ENCODE results near the gene TPO. TPM values are rescaled to one million over a fixed set of nuclear protein-coding genes. Genes with fewer than 3 reads are reported as not detected.

The TPO gene
- total and polyA plus RNA-seq, 11 donors = 3.0 to 13.8 (median 8.4) TPM

DNA sequence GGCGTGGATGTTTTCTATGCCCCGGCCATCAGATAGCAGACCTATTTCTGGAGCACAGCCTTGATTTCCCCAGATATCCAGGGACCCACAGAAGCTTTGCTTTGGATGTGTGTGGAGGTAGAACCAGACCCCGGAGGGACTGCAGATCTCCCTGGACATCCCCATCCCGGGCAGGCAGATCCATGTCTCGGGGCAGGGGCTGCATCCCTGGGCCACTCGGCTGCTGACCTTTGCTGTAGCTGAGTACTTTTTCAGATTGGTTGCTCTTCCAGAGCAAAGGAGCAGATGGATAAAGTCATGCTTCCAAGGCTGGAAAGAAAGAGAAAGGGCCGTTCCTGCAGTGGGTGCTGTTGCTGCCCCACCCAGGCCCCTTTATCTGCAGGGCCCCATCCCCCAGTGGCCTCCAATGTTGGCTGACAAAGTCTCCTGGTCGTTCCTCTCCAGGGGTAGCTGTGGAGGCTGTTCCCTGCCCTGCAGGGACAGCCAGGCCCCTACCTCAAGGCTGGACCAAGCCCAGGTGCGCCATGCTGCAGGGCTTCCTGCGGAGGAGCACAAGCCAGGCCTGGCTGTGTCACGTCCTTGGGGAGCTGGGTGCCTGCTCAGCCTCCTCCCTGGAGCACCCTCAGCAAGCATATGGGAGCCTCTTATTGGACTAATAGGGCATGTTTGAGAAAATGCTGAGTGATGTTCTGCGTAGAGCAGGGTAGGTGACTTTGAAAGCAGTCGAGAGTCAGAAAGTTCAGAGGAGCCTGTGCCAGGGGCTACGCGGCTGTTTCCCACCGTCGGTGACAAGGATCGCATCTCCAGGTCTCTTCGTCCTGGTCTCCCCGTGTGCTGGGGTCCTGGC lies 68.4 kb downstream of the TPO start:
- intact Hi-C loops (cut with DNase I) = no loop called here
- Histone ChIP-seq H3K4me1 (no peaks in the 10 kb centered on the region), H3K4me3 (no peak overlapping the region), H3K36me3 (peaks cover 0 to 10% (median 0%) of the 10 kb centered on the region in 9 donors), H3K27ac (no peak overlapping the region), H3K27me3 (peaks cover 0 to 7% (median 0%) of the 10 kb centered on the region in 9 donors), H3K9me3 (no peaks in the 10 kb centered on the region)
- WGBS, 4 donors = 85 to 89% (median 87%) methylated on average over 18 to 20 of the region's 20 CpGs
- peak in 1 of 5 donors; percentile 47 for DNase-seq
- TF ChIP-seq POLR2A (IDR thresholded peaks at IDR 0.05) = no peak
- TF ChIP-seq, protein P1, sequence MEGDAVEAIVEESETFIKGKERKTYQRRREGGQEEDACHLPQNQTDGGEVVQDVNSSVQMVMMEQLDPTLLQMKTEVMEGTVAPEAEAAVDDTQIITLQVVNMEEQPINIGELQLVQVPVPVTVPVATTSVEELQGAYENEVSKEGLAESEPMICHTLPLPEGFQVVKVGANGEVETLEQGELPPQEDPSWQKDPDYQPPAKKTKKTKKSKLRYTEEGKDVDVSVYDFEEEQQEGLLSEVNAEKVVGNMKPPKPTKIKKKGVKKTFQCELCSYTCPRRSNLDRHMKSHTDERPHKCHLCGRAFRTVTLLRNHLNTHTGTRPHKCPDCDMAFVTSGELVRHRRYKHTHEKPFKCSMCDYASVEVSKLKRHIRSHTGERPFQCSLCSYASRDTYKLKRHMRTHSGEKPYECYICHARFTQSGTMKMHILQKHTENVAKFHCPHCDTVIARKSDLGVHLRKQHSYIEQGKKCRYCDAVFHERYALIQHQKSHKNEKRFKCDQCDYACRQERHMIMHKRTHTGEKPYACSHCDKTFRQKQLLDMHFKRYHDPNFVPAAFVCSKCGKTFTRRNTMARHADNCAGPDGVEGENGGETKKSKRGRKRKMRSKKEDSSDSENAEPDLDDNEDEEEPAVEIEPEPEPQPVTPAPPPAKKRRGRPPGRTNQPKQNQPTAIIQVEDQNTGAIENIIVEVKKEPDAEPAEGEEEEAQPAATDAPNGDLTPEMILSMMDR (IDR thresholded peaks at IDR 0.05) = no peak
- no peak for ATAC-seq

DNA sequence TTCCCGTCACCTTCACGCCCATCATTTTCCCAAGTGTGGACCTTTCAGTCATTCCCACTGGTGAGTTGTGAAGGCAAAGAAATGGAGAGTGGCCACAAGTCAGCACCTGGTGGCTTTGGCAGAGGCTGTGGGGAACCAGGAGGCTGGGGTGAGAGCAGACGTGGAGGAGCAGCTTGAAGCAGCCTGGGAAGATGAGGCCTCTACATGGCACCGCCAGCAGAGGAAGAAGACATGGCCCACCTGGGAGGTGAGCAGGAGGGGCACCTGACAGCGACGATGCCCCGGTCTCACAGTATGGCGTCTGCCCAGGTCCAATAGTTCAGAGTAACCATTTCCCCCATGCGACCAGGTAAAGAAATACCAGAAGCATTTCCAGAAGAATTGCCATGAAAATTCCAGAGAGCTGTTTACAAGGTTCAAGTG lies 69.0 kb downstream of the TPO start:
- no peak for TF ChIP-seq POLR2A (IDR thresholded peaks at IDR 0.05)
- TF ChIP-seq, protein P1 (IDR thresholded peaks at IDR 0.05) = no peak
- H3K4me3 ChIP-seq = no peak overlapping the region
- intact Hi-C loops (cut with DNase I) = no loop called here

GRCh38 chr2:1482981-1483380 lies 69.7 kb downstream of the TPO start:
- ATAC-seq = no peak
- no peak overlapping the region for H3K27ac ChIP-seq

More for the DNA sequence above, 69.0 kb downstream of the TPO start:
- WGBS, 4 donors = 89 to 94% (median 92%) methylated on average over 9 of the region's 9 CpGs
- no peak overlapping the region for H3K27ac ChIP-seq
- peak in 1 of 5 donors; percentile 22 for DNase-seq
- no peaks in the 10 kb centered on the region for H3K9me3 ChIP-seq
- ATAC-seq = no peak
- peaks cover 0 to 6% (median 0%) of the 10 kb centered on the region in 9 donors for H3K27me3 ChIP-seq
- peaks cover 0 to 8% (median 0%) of the 10 kb centered on the region in 9 donors for H3K36me3 ChIP-seq
- no peaks in the 10 kb centered on the region for H3K4me1 ChIP-seq

DNA sequence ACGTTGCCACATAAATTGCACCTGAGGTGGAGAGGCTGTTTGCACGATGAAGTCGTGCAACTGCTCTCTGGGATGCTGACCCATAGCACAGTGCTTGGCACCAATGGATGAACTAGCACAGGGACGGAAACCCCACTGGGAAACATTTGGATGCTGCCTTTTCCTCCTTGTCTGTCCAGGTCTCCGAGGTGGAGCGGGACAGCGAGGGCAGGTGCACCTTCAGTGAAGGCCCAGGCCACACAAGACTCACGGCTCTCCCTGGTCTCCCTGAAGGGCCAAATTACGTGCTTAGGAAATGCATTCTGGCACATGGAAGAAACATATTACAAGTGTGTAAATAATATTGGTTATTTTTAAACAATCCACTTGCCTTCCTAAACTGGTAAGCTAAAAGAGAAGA lies 70.3 kb downstream of the TPO start:
- DNase-seq = no peak
- Histone ChIP-seq H3K27me3 (no peaks in the 10 kb centered on the region), H3K27ac (no peak overlapping the region), H3K4me3 (no peak overlapping the region), H3K36me3 (peaks cover 0 to 7% (median 0%) of the 10 kb centered on the region in 9 donors), H3K4me1 (no peaks in the 10 kb centered on the region), H3K9me3 (no peaks in the 10 kb centered on the region)
- ATAC-seq = no peak
- TF ChIP-seq POLR2A (IDR thresholded peaks at IDR 0.05) = no peak
- 80 to 90% (median 88%) methylated on average over 9 of the region's 9 CpGs for WGBS, 4 donors
- intact Hi-C loops (cut with DNase I) = no loop called here

More at GRCh38 chr2:1482981-1483380, 69.7 kb downstream of the TPO start:
- peak in 1 of 5 donors; percentile 34 for DNase-seq
- H3K4me1 ChIP-seq = no peaks in the 10 kb centered on the region
- 75 to 90% (median 87%) methylated on average over 4 of the region's 4 CpGs for WGBS, 4 donors
- peaks cover 0 to 7% (median 0%) of the 10 kb centered on the region in 9 donors for H3K36me3 ChIP-seq
- H3K4me3 ChIP-seq = no peak overlapping the region
- no peaks in the 10 kb centered on the region for H3K9me3 ChIP-seq
- intact Hi-C loops (cut with DNase I) = no loop called here
- no peaks in the 10 kb centered on the region for H3K27me3 ChIP-seq
- TF ChIP-seq, protein P1 (IDR thresholded peaks at IDR 0.05) = no peak
- TF ChIP-seq POLR2A (IDR thresholded peaks at IDR 0.05) = no peak
